HG02981 (cell line): Measurements from ENCODE around the gene ELMOD3.
"Not testable (repeated sequence)": the region's sequence is repeated elsewhere in the genome, so short reads cannot be mapped to it uniquely, and the experiment has no call there.

Source experiments
- ATAC-seq: cut with Tn5 transposase; IDR thresholded peaks from one replicate; pipeline ENCODE4 v1.9.1; 2021; ENCODE audit warnings: mild to moderate bottlenecking, moderate library complexity; ENCODE audit not compliant: unreplicated experiment

ELMOD3 gene

DNA sequence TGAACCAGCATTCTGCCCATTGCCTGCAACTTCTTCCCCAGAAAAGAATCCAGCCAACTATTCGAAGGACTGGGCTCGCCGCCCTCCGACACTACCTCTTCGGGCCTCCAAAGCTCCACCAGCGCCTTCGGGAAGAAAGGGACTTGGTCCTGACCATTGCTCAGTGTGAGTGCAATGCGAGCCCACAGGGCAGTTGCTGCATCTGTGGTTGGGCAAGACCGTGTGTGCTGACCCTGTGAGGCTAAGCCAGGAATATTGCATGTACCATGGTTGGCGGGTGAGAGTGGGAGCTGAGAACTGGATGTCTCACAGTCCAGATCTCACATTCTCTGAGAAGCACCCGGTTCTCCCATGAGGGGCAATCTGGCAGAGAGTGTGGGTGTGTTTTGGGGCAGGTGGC, 16.5 kb downstream of the ELMOD3 start:
- no peak for ATAC-seq

- no peak for ATAC-seq
Measured at GRCh38 chr2:85376291-85377065, 21.9 kb downstream of the ELMOD3 start.

- ATAC-seq, result no peak
Measured at GRCh38 chr2:85377083-85377482, 22.5 kb downstream of the ELMOD3 start.

DNA sequence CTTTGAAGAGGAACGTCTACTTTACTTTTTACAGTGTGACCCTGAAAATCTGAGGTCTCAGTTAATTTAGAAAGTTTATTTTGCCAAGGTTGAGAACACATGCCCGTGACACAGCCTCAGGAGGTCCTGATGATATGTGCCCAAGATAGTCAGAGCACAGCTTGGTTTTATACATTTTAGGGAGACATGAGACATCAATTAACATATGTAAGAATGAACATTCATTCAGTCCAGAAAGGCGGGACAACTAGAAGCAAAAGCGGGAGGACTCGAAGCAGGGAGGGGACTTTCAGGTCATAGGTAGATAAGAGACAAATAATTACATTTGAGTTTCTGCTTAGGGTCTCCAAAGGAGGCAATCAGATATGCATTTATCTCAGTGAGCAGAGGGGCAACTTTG, 23.7 kb downstream of the ELMOD3 start:
- ATAC-seq, result no peak

DNA sequence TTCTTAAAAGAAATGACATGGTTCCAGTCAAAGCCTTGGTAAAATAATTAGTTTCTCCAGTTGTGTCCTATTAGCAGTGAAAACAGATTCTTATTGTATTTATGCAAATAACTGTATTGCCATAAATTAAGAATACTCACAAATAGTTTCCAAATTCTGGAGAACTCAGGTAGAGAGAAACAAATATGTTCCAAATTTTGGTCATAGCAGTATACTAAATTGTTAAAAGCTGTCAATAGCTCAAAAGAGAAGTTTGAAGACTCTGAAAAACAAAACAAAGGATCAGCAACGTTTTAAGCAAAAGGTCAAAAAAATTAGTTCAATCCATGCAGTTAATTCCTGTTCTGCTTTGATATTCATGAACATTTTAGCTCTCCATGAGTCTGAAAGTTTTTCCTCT, 25.5 kb downstream of the ELMOD3 start:
- ATAC-seq, result no peak

DNA sequence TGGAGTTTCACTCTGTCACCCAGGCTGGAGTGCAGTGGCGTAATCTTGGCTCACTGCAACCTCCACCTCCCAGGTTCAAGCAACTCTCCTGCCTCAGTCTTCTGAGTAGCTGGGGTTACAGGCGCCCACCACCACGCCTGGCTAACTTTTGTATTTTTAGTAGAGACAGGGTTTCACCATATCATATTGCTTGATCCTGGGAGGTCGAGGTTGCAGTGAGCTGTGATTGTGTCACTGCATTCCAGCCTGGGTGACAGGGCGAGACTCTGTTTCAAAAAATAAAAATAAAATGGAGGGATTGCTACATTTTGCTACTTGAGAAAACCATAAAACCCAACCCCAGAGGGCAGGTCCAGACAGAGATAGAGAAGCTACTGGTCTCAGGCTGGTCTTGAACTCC, 28.6 kb downstream of the ELMOD3 start:
- ATAC-seq, result not testable (repeated sequence)

GRCh38 chr2:85383850-85384249, 29.3 kb downstream of the ELMOD3 start:
- ATAC-seq, result no peak

DNA sequence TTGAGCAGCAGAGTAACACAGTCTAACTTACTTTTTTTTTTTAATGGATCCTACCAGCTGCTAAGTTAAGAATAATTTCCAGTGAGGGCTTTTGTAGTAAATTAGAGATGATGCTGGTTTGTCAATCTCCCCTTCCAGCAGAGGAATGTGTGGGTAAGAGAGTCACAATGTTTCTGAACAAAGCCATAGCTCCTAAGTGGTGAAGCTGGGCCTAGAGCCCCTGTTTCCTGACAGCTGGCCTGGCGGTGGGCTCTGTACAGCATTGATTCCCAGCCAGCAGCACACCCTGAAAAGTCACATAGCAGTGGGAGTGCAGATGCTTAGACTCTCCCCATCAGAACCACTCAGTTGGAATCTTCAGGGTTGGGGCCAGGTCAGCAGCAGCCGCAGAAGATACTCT, 31.2 kb downstream of the ELMOD3 start:
- no peak for ATAC-seq

- ATAC-seq, result no peak
Measured at GRCh38 chr2:85387754-85388153, 33.2 kb downstream of the ELMOD3 start.

DNA sequence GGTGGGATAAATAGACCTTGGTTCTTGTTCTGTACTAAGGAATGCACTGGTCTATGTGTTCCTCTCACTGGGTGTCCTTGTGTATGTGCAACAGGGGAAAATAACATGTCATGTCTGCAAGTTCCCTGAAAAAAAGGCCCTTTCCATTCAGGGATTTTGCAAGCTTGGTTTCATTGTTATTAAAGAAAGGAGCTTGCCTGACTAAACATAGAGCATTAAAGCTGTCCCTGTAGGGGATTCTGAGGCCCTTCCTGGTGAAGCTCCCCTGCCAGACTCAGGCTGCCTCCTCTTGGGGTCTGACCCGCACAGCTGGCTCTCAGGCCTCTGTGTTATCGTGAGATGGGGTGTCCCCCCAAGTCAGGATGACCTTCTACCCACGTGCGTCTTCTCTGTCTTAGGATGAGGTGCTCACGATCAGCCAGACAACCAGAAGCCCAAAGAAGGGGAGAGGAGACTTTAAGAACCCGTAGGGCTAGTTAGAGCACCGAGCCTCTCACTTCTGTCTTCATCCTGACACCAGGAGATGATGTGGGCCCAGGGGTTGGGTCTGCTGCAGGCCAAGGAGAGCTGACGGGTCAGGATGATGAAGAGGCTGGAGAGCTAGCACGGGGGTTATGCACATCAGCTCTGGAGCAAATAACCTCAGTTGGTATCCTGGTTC, 34.4 kb downstream of the ELMOD3 start:
- no peak for ATAC-seq

- ATAC-seq, result no peak
Measured at GRCh38 chr2:85390941-85391669, 36.5 kb downstream of the ELMOD3 start.

- no peak for ATAC-seq
Measured at GRCh38 chr2:85393836-85394235, 39.3 kb downstream of the ELMOD3 start.

DNA sequence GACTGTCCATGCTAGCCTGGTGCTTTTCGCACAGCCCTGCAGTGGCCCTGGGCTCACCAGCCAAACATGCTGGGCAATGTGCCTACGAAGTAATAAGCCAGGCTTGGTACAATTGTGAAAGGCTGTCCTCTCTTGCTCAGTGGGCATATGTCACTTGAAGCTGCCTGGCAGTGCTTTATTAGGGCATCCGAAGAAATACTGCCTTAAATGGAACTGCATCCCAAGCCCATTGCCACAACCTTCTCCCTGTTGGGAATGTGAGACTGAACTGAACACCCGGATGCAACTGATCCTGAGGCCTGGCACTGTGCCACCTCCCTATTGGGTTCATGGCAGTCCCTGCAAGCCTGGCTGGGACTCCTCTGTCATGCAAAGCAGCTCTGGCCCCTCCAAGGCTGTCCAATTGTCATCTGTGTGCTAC, 39.7 kb downstream of the ELMOD3 start:
- ATAC-seq, result no peak

- no peak for ATAC-seq
Measured at GRCh38 chr2:85394976-85395375, 40.4 kb downstream of the ELMOD3 start.

DNA sequence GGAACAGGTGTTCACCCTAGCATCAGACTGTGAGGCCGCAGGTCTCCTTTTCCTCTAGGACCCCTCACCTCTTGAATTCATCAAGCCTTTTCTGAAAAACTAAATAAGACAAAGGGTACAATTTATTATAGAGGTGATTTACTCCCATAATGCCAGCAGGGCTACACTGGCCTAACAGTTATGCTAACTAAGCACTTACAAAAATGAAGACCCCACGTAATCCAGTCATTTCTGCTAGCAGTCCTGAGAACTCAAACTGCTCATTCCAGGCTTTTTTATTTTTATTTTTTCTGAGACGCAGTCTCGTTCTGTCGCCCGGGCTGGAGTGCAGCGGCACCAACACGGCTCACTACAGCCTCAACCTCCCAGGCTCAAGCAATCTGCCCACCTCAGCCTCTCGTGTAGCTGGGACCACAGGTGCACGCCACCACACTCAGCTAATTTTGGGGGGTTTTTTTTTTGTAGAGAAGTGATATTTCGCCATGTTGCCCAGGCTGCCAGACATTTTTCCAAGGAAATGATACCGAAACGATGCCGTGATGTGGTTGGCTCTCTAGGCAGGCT, 41.4 kb downstream of the ELMOD3 start:
- ATAC-seq, result no peak

DNA sequence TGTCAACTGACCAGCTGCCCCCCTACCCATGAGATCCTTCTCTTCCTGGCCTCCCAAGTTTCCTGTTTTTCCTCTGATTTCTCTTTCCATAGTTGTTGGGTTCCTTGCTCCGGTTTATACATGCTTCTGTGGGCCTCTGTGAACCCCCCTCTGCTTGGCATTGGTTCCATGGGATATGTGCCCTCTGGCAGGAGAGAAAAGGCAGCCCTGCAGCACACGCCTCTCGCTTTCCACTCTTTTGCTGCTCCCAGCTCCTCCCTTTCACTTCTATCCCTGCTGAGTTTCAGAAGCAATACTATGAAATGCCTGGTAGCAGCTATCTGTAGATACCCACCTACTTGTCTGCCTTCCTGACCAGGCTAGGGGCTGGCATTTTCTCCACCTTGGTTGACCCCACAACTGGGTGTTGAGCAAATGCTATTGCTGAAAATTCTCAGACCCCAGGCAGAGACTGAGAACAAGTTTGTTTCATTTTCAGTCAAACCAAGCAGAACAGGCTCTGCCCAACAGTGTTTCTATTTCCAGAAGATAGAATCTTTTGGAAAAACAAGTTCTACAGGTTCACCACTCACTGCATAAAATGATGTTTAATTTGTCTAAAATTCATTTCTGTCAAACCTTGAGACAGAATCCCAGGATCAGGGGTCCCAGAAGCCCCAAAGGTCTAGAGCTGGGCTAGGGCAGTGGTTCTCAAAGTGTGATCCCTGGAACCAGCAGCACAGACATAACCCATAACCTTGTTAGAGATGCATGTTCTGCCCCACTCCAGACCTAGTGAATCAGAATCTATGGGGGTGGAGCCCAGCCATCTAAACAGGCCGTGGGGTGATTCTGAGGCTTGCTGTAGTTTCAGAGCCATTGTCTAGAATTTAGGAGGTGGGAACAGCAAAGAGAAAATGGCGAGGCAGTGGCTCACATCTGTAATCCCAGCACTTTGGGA, 42.2 kb downstream of the ELMOD3 start:
- no peak for ATAC-seq

- no peak for ATAC-seq
Measured at GRCh38 chr2:85397925-85398331, 43.4 kb downstream of the ELMOD3 start.

DNA sequence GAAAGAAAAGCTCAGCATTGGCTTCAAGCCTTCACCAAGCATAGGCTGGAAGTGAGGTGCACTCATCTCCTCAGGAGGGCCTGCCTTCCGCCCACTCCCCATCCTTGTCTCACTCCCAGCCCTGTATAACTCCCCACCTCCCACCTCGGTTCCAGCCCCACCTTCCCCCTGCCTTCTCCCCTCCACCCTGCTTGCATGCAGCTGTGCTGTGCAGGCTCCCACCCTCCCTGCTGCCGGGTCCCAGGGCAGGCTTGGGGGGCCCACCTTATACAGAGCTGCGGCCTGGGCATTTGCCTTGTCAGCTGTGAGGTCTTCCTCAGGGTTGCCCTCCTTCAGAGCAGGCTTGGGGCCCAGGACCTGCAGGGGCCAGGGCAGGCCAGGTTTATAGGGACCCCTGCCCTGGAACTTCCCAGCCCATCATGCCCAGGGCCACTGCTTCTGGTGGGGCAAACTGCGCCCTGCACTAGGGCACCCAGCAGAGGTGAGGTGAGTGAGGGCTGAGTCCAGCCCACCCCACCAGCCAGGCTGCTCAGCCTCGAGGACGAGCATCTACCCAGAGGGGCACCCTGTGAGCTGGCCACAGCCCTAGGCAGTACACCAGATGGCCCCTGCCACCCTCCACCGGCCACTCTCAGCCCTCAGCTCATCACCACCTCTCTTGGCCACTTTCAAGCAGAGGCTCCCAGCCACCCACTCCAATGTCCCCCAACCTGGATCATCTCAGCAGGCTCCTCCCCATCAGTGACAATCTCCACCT, 44.0 kb downstream of the ELMOD3 start:
- ATAC-seq, result no peak

GRCh38 chr2:85399183-85399455, 44.5 kb downstream of the ELMOD3 start:
- no peak for ATAC-seq

- no peak for ATAC-seq
Measured at GRCh38 chr2:85400023-85400422, 45.5 kb downstream of the ELMOD3 start.
